Measurements from ENCODE around the gene LASP1.

GRCh38 chr17:38969281-38969680 is 99.4 kb downstream of the LASP1 start:
- TF ChIP-seq POLR2A (IDR thresholded peaks at IDR 0.05; ENCODE audit: low read length) (no peak), GATA1 (IDR thresholded peaks at IDR 0.05; ENCODE audit: low read depth, low read length) (no peak)

All from erythroblast (primary cell).